HepG2 (cell line): Measurements from ENCODE around the gene HRC.

Source experiments
- ATF6 ChIP-seq: sonication (generic); formaldehyde crosslinking; conservative IDR thresholded peaks from 2 replicates; pipeline ENCODE4 v1.4.0; 2020; ENCODE audit warnings: missing genetic modification reagents
- ELF3 ChIP-seq: IDR thresholded peaks from 2 replicates; pipeline ENCODE4 v1.6.1; 2016; ENCODE audit warnings: missing genetic modification reagents, missing compliant biosample characterization
- IRF9 ChIP-seq: sonication (generic); formaldehyde crosslinking; IDR thresholded peaks from 2 replicates; pipeline ENCODE4 v1.8.0; 2022; ENCODE audit warnings: missing genetic modification reagents, mild to moderate bottlenecking, borderline replicate concordance
- MBNL3 ChIP-seq: fragments of 250-450 bp; sonication (Bioruptor Pico); conservative IDR thresholded peaks from 2 replicates; pipeline ENCODE4 v1.8.0; 2022; ENCODE audit warnings: mild to moderate bottlenecking, inconsistent platforms
- SMC3 ChIP-seq: IDR thresholded peaks from 2 replicates; pipeline ENCODE4 v1.6.1; 2011; ENCODE audit warnings: low read length, improper control_type of control experiment
- SMYD3 ChIP-seq: sonication (generic); formaldehyde crosslinking; IDR thresholded peaks from 2 replicates; pipeline ENCODE4 v1.8.1; 2023; ENCODE audit warnings: mild to moderate bottlenecking, missing genetic modification reagents

- TF ChIP-seq SMYD3 = no peak
- TF ChIP-seq MBNL3 (CRISPR knock-in tag) = no peak
- TF ChIP-seq ELF3 (CRISPR knock-in tag) = no peak
- TF ChIP-seq IRF9 (CRISPR knock-in tag) = no peak
- no peak for TF ChIP-seq ATF6 (CRISPR knock-in tag)
- no peak for TF ChIP-seq SMC3
These were observed 6.2 kb downstream of the HRC start for GRCh38 chr19:49148784-49149651.
